Bronchial epithelial cell (primary cell): Measurements from ENCODE around the gene ISLR. TPM values are rescaled to one million over a fixed set of nuclear protein-coding genes. Genes with fewer than 3 reads are reported as not detected.
A peak's percentile ranks its signal among the peaks of the same experiment; 100 is the strongest.
"Not testable (repeated sequence)": the region's sequence is repeated elsewhere in the genome, so short reads cannot be mapped to it uniquely, and the experiment has no call there.

ENCODE experiments used
- DNase-seq: peaks from one replicate; pipeline ENCODE4 v3.0.0-alpha.2; 2010; ENCODE audit warnings: low read depth
- FAIRE-seq: peaks from 2 replicates; lab custom pipeline; 2011; peaks lifted over from hg19 to GRCh38; lab: Jason Lieb, UNC
- H3K27me3 ChIP-seq: 2 replicates; pipeline ENCODE4 v1.5.1; 2011; ENCODE audit warnings: low read length; ENCODE audit not compliant: control insufficient read depth, insufficient read depth
- H3K36me3 ChIP-seq: 2 replicates; pipeline ENCODE4 v1.5.1; 2011; ENCODE audit warnings: low read length; ENCODE audit not compliant: control insufficient read depth, insufficient read depth
- H3K4me3 ChIP-seq: 2 replicates; pipeline ENCODE4 v1.5.1; 2011; ENCODE audit warnings: mild to moderate bottlenecking, low read depth, low read length, control low read depth
- CTCF ChIP-seq: IDR thresholded peaks from 2 replicates; pipeline ENCODE4 v1.5.1; 2011; ENCODE audit warnings: mild to moderate bottlenecking, moderate library complexity, low read length, control low read depth, inconsistent platforms; ENCODE audit not compliant: insufficient read depth, severe bottlenecking
- total RNA-seq: library from RNA; depleted of rRNA; stranded (reverse); fragments of >200 nt; gene quantifications from 2 replicates; pipeline ENCODE4 v1.2.1, GENCODE V29; 2014

ISLR gene
- total RNA-seq, 1 donor from 2014 or later, result 0.53 TPM

GRCh38 chr15:74157868-74158827 is 15.4 kb upstream of the ISLR start:
- Histone ChIP-seq H3K27me3 (peaks cover 3% of the 10 kb centered on the region), H3K4me3 (no peak overlapping the region), H3K36me3 (no peaks in the 10 kb centered on the region)
- no peak for DNase-seq
- FAIRE-seq, result peak; percentile 23
- TF ChIP-seq CTCF, result no peak

GRCh38 chr15:74158855-74159650 is 14.5 kb upstream of the ISLR start:
- DNase-seq (no peak), FAIRE-seq (no peak)
- Histone ChIP-seq H3K27me3 (peaks cover 6% of the 10 kb centered on the region), H3K36me3 (no peaks in the 10 kb centered on the region), H3K4me3 (no peak overlapping the region)
- TF ChIP-seq CTCF, result no peak

- H3K4me3 ChIP-seq, result no peak overlapping the region
- no peak for FAIRE-seq
- no peak for TF ChIP-seq CTCF
- no peaks in the 10 kb centered on the region for H3K36me3 ChIP-seq
- H3K27me3 ChIP-seq, result peaks cover 6% of the 10 kb centered on the region
- DNase-seq, result no peak
Measured at GRCh38 chr15:74159773-74160172, 13.7 kb upstream of the ISLR start.

- not testable (repeated sequence) for FAIRE-seq, DNase-seq, H3K27me3 ChIP-seq, H3K4me3 ChIP-seq, H3K36me3 ChIP-seq
Measured at GRCh38 chr15:74160390-74160789, 13.1 kb upstream of the ISLR start.

GRCh38 chr15:74162195-74162536 is 11.3 kb upstream of the ISLR start:
- FAIRE-seq, DNase-seq, H3K27me3 ChIP-seq, H3K36me3 ChIP-seq, H3K4me3 ChIP-seq: not testable (repeated sequence)

- DNase-seq (no peak), FAIRE-seq (no peak)
- Histone ChIP-seq H3K36me3 (no peaks in the 10 kb centered on the region), H3K27me3 (peaks cover 4% of the 10 kb centered on the region), H3K4me3 (no peak overlapping the region)
- no peak for TF ChIP-seq CTCF
Measured at GRCh38 chr15:74165461-74165860, 8.0 kb upstream of the ISLR start.
